ENCODE data around the gene NGRN. TPM values are rescaled to one million over a fixed set of nuclear protein-coding genes. Genes with fewer than 3 reads are reported as not detected.

Gene NGRN
- total RNA-seq, 2 donors from 2014 or later: 56.5 to 60.4 TPM

DNA sequence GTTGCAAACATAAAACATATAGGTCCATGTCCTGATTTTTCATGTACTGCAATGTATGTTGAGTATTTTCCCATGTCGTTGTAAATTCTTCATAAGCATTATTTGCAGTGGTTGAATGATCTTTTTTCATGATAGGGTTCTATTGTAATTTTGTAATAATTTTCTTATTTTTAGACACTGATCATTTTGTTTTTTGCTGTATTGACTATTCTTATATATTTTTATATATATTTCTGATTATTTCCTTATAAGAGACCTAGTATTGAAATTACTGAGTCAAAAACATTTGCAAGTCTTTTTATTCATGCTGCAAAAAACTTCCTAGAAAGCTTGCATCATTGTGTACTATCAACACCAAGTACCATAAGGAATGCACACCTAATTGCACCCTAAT, 55.4 kb downstream of the NGRN start:
- peaks cover 4% of the 10 kb centered on the region for H3K4me1 ChIP-seq
- no peak overlapping the region for H3K27ac ChIP-seq
- H3K9me3 ChIP-seq: no peaks in the 10 kb centered on the region
- TF ChIP-seq, protein P1, sequence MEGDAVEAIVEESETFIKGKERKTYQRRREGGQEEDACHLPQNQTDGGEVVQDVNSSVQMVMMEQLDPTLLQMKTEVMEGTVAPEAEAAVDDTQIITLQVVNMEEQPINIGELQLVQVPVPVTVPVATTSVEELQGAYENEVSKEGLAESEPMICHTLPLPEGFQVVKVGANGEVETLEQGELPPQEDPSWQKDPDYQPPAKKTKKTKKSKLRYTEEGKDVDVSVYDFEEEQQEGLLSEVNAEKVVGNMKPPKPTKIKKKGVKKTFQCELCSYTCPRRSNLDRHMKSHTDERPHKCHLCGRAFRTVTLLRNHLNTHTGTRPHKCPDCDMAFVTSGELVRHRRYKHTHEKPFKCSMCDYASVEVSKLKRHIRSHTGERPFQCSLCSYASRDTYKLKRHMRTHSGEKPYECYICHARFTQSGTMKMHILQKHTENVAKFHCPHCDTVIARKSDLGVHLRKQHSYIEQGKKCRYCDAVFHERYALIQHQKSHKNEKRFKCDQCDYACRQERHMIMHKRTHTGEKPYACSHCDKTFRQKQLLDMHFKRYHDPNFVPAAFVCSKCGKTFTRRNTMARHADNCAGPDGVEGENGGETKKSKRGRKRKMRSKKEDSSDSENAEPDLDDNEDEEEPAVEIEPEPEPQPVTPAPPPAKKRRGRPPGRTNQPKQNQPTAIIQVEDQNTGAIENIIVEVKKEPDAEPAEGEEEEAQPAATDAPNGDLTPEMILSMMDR (IDR thresholded peaks at IDR 0.05): no peak
- no peak for DNase-seq
- no peak overlapping the region for H3K4me3 ChIP-seq
- no peaks in the 10 kb centered on the region for H3K36me3 ChIP-seq
- intact Hi-C loops (cut with DNase I): loop anchor here (5.0 kb wide), 1 partner anchor 161 kb away; no protein-coding TSS in a partner anchor
- H3K9ac ChIP-seq (ENCODE audit: low read depth in 2 of 2, low read length in 2 of 2): no peak overlapping the region
- no peaks in the 10 kb centered on the region for H3K27me3 ChIP-seq

Other genes starting within 250 kb of the NGRN start
- gene IDH2, start 163.2 kb upstream of the NGRN start, total RNA-seq: 100 to 1,000 TPM; 201 to 286 TPM
- gene SEMA4B, start 64.3 kb upstream of the NGRN start, total RNA-seq: 100 to 1,000 TPM; 102 to 141 TPM
- gene CIB1, start 31.7 kb upstream of the NGRN start, total RNA-seq: 100 to 1,000 TPM; 212 to 216 TPM
- 10 to 100 TPM; 14.4 to 18.6 TPM for gene GDPGP1, start 31.5 kb upstream of the NGRN start, total RNA-seq
- 1 to 10 TPM in 1 of 2 donors, under 1 TPM in 1; 0.35 to 1.2 TPM for gene TTLL13, start 16.1 kb upstream of the NGRN start, total RNA-seq
- gene ZNF774, start 86.6 kb downstream of the NGRN start, total RNA-seq: 10 to 100 TPM; 13.7 to 13.9 TPM
- 100 to 1,000 TPM; 210 to 243 TPM for gene IQGAP1, start 122.6 kb downstream of the NGRN start, total RNA-seq